ENCODE results near the gene WDR64.
A peak's percentile ranks its signal among the peaks of the same experiment; 100 is the strongest.
"Not testable (repeated sequence)": the region's sequence is repeated elsewhere in the genome, so short reads cannot be mapped to it uniquely, and the experiment has no call there.

Gene WDR64

GRCh38 chr1:241800640-241801039 lies 148.6 kb downstream of the WDR64 start:
- DNase-seq (ENCODE audit: low spot score): no peak

DNA sequence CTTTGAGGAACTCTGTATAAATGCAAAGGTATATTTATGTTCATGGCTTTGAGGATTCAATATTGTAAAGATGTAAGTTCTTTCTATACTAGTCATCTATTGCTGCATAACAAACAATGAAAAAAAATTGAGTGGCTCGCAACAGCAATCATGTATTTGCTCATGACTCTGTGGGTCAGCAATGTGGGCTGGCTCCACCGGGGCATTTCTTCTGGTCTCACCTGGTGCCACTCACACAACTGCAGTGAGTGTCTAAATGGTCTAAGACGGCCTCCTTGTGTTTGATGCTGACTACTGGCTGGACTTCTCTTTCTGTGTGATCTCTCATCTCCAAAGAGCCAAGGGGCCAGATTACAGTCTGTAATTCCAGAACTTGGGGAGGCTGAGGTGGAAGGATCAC lies 150.8 kb downstream of the WDR64 start:
- DNase-seq (ENCODE audit: low spot score): no peak

DNA sequence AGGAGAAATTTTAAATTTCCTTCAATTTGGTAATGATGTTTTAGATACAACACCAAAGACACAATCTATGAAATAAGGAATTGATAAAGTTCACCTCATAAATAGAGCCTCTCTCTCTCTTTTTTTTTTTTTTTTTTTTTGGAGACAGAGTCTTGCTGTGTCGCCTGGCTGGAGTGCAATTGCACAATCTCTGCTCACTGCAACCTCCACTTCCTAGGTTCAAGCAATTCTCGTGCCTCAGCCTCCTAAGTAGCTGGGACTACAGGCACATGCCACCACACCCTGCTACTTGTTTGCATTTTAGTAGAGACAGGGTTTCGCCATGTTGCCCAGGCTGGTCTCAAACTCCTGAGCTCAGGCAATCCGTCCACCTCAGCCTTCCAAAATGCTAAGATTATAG lies 152.6 kb downstream of the WDR64 start:
- not testable (repeated sequence) for DNase-seq (ENCODE audit: low spot score)

DNA sequence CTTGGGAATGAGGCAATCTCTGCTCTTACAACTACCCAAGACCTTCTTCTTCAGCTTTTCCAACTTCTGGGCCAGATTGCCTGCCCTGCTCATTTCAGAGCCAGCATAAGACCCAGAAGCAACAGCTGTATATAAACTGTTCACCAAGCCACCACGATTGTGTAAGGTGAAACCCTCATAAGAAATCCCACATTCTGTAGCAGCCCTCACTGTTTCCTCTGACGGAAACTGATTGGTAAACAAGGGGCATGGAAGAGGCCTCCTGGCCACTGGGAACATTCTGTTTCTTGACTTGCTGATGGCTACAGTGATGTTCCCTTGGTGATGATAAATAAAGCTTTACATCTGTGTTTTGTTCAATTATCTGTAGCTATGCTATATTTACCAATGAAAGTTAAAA lies 156.2 kb downstream of the WDR64 start:
- no peak for DNase-seq (ENCODE audit: low spot score)

DNA sequence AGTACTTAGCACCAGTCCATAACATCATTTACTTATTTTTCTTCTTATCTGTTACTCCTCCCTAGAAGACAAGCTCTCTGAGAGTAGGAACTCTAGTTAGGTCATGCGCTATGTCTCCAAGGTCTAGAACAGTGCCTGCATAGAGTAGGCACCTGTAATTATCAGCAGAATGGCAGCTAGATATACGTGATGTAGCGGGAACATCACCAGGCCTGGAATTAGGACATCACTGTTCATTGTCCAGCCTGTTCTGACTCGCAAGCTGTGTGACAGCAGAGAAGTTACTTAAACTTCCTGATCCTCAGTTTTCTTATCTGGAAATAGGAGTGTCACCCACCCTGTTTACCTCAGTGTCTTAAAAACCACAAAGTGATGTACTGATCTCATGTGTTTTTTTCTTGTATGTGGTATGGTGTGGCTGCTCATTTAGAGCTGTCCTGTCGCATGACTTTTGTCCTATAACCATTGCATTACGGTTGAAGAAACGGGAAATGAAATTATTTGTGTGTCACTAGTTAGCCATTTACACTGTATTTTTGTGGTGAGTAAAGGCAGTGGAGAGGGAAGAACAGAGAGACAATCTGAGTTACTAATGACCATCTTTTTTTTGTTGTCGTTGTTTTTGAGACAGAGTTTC lies 158.8 kb downstream of the WDR64 start:
- DNase-seq (ENCODE audit: low spot score): no peak

DNA sequence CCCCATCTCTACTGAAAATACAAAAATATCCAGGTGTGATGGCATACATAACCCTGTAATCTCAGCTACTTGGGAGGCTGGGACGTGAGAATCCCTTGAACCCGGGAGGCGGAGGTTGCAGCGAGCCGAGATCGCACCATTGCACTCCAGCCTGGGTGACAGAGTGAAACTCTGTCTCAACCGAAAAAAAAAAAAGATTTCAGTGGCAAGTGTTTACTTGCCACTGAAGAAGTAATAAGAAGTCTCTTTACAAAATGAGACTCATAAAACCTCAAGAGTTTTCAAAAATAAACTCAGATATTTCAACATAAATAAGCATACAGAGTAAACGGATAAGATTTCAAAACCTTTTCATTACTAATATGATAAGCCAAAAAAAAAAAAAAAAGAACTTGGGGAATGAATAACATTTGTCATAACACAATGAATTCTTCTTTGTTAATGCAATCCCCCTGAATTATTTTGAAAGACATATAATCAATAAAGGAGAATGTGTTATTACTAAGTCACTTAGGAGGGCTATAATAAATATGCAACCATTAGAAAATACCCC lies 161.8 kb downstream of the WDR64 start:
- no peak for DNase-seq (ENCODE audit: low spot score)

DNA sequence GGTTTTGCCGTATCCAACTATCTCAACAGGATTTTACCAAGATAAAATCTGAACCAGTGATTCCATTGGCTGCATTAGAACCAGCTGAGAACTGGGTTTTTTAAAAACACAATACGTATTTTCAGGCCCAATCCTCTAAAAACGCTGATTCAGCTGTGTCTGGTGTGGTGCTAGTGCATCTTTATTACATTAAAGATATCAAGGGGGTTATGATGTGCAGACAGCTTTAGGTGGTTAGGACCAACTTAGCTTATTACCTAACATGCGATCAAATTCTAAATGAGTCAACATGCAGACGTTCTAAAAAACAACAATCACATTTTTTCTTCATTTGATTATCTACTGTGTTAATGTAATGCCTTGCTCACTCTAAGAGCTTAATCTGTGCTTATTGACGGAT lies 163.9 kb downstream of the WDR64 start:
- DNase-seq (ENCODE audit: low spot score): no peak

- peak; percentile 31 for DNase-seq (ENCODE audit: low spot score)
Observed at GRCh38 chr1:241817331-241817792, 165.3 kb downstream of the WDR64 start.

DNA sequence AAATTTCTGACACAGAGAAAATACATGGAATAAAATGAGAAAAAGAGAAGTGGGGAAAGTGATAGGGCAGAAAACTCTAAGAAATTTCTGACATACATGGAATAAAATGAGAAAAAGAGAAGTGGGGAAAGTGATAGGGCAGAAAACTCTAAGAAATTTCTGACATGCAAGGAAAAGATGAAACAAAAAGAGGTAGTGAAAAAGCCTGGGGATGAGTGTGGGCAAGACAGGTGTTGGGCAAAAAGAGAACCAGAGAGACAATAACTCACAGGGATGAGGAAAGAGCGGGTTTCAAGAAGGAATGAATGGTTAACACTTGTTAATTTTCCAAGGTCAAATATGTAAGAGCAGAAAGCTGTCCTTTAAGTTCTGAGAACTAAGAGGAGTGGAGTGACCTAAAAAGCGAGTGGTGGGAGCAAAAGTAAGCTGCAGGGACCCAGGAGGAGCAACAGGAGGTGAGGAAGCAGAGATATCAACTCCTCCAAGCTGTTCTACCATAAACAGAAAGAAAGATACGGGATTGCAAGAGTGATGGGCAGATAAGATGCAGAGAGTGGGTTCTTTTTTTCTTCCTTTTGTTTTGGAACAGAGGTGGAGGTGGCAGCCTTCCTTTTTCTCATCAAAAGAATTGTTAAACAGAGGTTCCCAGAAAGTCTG lies 166.0 kb downstream of the WDR64 start:
- no peak for DNase-seq (ENCODE audit: low spot score)

DNA sequence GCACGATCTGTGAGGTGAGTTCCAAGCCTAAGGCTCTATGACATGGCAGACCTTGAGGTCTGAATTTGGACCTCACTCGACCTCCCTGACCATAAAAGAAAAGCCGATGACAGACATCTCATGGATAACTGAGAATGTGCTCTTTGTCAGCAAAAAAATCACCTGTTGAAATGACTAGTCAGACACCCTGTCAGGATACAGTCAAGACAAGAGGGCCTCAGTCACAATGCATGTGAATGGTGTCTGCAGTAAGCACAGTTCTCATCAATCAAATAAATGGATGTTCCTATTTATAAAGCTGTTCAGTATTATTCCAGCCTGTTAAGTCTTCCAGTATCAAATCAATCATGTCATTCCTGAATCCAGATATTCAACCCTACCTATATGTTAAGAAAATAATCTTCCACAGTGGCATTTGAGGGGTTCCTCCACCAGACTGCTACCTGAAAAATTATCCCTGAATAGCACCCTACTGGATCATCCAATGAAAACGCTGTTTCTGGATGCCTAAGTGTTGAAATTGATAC lies 167.3 kb downstream of the WDR64 start:
- DNase-seq (ENCODE audit: low spot score): no peak

DNA sequence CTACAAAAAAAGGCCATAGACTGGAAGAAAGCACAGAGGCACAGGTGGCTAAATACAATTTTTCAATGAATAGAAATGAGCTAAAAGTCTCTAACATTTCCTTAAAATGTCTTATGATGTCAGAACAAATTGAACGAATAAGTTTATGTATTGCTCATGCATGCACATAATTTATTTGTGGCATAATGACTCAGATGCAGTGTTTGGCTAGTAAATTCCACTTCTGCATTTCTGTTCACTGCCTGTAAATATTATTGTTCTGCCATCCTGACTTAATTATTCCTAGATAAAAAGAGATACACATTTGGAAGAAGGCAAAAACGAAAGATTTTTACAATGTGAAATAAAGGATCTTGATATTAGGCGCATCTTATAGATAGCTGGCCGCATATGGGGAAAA lies 169.3 kb downstream of the WDR64 start:
- no peak for DNase-seq (ENCODE audit: low spot score)

- no peak for DNase-seq (ENCODE audit: low spot score)
Observed at GRCh38 chr1:241822846-241823245, 170.8 kb downstream of the WDR64 start.

GRCh38 chr1:241823925-241824324 lies 171.8 kb downstream of the WDR64 start:
- no peak for DNase-seq (ENCODE audit: low spot score)

GRCh38 chr1:241825581-241825980 lies 173.5 kb downstream of the WDR64 start:
- no peak for DNase-seq (ENCODE audit: low spot score)

GRCh38 chr1:241826613-241827012 lies 174.5 kb downstream of the WDR64 start:
- DNase-seq (ENCODE audit: low spot score): not testable (repeated sequence)

GRCh38 chr1:241827264-241827663 lies 175.2 kb downstream of the WDR64 start:
- DNase-seq (ENCODE audit: low spot score): no peak

- no peak for DNase-seq (ENCODE audit: low spot score)
Observed at GRCh38 chr1:241828463-241829021, 176.5 kb downstream of the WDR64 start.

DNA sequence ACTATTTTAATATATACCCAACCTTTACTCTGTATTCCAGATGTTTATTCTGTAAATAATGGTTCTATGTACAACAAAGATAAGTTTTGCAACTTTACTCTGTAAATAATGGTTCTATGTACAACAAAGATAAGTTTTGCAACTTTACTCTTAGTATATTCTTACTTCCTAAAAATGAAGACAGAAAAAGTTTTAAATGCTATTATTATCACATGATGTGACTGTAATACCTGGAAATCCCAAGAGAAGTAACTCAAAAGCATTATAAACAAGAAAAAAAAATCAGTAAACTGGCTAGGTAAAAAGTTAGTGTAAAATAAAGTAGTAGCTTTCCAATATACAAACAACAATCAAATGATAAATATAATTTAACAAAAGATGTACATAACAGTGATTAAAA lies 177.4 kb downstream of the WDR64 start:
- no peak for DNase-seq (ENCODE audit: low spot score)

- no peak for DNase-seq (ENCODE audit: low spot score)
Observed at GRCh38 chr1:241834733-241835377, 182.8 kb downstream of the WDR64 start.

DNA sequence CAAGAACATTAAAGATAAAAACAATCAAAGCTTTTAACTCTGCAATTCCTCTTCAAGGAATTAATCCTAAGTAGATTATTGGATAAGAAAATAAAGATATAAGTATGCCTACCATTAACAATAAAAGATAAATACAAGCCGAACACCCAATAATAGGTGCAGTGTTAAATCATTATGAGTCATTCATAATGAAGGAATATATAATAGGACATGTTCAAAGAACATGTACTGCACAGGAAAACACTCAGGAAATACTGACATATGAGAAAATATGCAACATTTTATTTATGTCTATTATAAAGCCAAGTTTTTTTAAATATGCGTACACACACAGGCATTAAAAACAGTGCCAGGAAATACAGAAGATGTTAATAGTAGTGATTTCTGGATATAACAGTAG lies 184.9 kb downstream of the WDR64 start:
- DNase-seq (ENCODE audit: low spot score): no peak

DNA sequence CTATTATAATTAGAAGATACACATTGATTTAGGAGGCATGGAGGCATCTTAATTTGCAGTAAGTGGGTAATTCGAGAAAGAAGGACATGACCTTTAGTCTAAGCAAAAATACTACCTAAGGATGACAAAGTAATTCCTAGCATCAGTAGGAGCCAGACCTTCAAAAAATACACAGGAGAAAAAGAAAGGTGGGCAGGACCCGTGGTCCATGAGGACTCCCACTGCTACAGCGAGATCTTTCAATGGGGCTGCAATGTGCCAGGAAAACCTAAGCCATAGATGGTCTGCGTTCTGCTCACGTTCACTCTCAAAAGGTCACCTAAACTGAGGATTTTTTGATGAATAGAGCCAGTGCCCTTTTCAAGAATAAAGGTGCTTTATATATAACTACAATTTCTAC lies 185.3 kb downstream of the WDR64 start:
- no peak for DNase-seq (ENCODE audit: low spot score)

DNA sequence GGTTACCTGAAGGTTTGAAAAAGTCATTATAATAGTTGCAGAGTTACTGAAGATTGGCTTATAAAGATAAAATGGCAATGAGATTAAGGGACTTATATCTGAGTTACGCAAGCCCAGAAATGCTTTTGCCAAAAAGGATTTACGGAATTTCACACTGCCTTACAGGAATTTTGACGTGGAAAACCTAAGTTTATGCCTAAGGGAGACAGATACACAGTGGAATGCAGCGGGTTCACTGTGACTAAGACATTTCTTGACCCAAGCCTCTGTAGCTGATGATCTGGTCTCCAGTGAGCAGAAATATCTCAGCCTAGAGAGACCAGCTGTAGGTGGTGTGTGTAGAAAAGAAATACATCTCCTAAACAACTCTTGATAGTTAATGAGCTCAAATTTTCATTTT lies 185.8 kb downstream of the WDR64 start:
- DNase-seq (ENCODE audit: low spot score): peak; percentile 62

DNA sequence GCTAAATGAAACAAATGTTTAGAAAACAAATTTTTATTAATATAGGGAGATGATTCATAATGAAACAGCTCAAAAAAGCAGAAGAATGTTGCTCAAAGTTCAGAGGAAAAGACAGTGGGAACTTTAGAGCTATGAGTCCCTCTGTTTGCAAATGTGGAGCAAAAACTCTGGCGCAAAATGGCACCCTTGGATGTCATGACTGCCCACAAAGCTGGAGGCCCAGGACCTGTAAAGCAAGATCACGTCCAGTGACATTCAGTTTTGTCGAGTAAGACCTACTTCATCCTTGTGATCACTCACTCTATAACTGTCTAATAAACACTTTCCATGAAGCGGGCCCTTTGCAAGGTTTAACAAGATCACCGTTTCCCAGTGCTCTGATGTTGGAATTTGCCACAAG lies 186.8 kb downstream of the WDR64 start:
- DNase-seq (ENCODE audit: low spot score): no peak

Measured in hepatic stellate cell (primary cell).